GM18517 (cell line): Measurements from ENCODE around the gene HSPB7.
"Not testable (repeated sequence)": the region's sequence is repeated elsewhere in the genome, so short reads cannot be mapped to it uniquely, and the experiment has no call there.

Source experiments
- ATAC-seq: cut with Tn5 transposase; IDR thresholded peaks from one replicate; pipeline ENCODE4 v1.9.1; 2021; ENCODE audit warnings: mild to moderate bottlenecking, moderate library complexity; ENCODE audit not compliant: unreplicated experiment

Gene HSPB7

GRCh38 chr1:16009030-16009460 lies 8.8 kb downstream of the HSPB7 start:
- ATAC-seq = no peak

GRCh38 chr1:16007671-16008341 lies 10.0 kb downstream of the HSPB7 start:
- ATAC-seq = no peak

GRCh38 chr1:16006552-16007485 lies 11.0 kb downstream of the HSPB7 start:
- ATAC-seq = no peak

- no peak for ATAC-seq
These were observed 11.8 kb downstream of the HSPB7 start for GRCh38 chr1:16006010-16006409.

- ATAC-seq = no peak
These were observed 12.2 kb downstream of the HSPB7 start for GRCh38 chr1:16005597-16005996.

GRCh38 chr1:16001274-16001673 lies 16.6 kb downstream of the HSPB7 start:
- ATAC-seq = not testable (repeated sequence)

- ATAC-seq = no peak
These were observed 18.9 kb downstream of the HSPB7 start for GRCh38 chr1:15998929-15999328.

- no peak for ATAC-seq
These were observed 20.1 kb downstream of the HSPB7 start for GRCh38 chr1:15997637-15998280.

GRCh38 chr1:15997076-15997585 lies 20.7 kb downstream of the HSPB7 start:
- ATAC-seq = no peak

- no peak for ATAC-seq
These were observed 23.1 kb downstream of the HSPB7 start for GRCh38 chr1:15994590-15995351.

GRCh38 chr1:15994081-15994480 lies 23.8 kb downstream of the HSPB7 start:
- ATAC-seq = no peak

GRCh38 chr1:15993666-15994065 lies 24.2 kb downstream of the HSPB7 start:
- ATAC-seq = no peak

GRCh38 chr1:15992582-15993500 lies 25.0 kb downstream of the HSPB7 start:
- ATAC-seq = no peak

- no peak for ATAC-seq
These were observed 25.7 kb downstream of the HSPB7 start for GRCh38 chr1:15992187-15992553.

- no peak for ATAC-seq
These were observed 26.2 kb downstream of the HSPB7 start for GRCh38 chr1:15991427-15992186.

GRCh38 chr1:15989776-15990175 lies 28.1 kb downstream of the HSPB7 start:
- ATAC-seq = no peak

GRCh38 chr1:15988856-15989736 lies 28.7 kb downstream of the HSPB7 start:
- no peak for ATAC-seq
